Caco-2 (cell line): Measurements from ENCODE around the gene C4orf46. TPM values are rescaled to one million over a fixed set of nuclear protein-coding genes. Genes with fewer than 3 reads are reported as not detected.

Source experiments
- BruUV-seq: library from RNA; stranded (reverse); fragments of 400-500 nt; replicated peaks from 2 replicates; lab custom pipeline; 2021; lab: Mats Ljungman, UMichigan
- CTCF ChIA-PET: fragments of 300-600 bp; sonication (Branson Sonifier 250); formaldehyde crosslinking; loops from one replicate; lab custom pipeline; 2022; ENCODE audit warnings: antibody characterized with exemption; lab: Charles Lee
- POLR2A ChIA-PET: fragments of 300-600 bp; sonication (Branson Sonifier 250); formaldehyde crosslinking; loops from one replicate; lab custom pipeline; 2022; ENCODE audit warnings: antibody characterized with exemption; lab: Charles Lee
- DNase-seq, 2 experiments: peaks; one replicate each; pipeline versions ENCODE4 v3.0.0 to v3.0.0-alpha.2; 2020 to 2022
- H3K27me3 ChIP-seq: replicated peaks from 2 replicates; pipeline ENCODE4 v1.6.0; 2011; ENCODE audit warnings: low read length; ENCODE audit not compliant: control insufficient read depth, insufficient read depth
- H3K36me3 ChIP-seq: 2 replicates; pipeline ENCODE4 v1.5.1; 2011; ENCODE audit warnings: low read length; ENCODE audit not compliant: control insufficient read depth, insufficient read depth
- H3K4me1 ChIP-seq: fragments of 250-450 bp; sonication (Bioruptor Pico); 2 replicates; pipeline ENCODE4 v1.5.1; 2020; ENCODE audit warnings: mild to moderate bottlenecking
- H3K4me3 ChIP-seq: 2 replicates; pipeline ENCODE4 v1.5.1; 2011; ENCODE audit warnings: low read depth, mild to moderate bottlenecking, control low read depth, low read length
- H3K9me3 ChIP-seq: fragments of 250-450 bp; sonication (Bioruptor Pico); 2 replicates; pipeline ENCODE4 v1.5.1; 2020; ENCODE audit warnings: mild to moderate bottlenecking, moderate library complexity
- H3K27ac Mint-ChIP-seq: one replicate; pipeline ENCODE4 v1.8.0; 2022; ENCODE audit warnings: mixed read lengths; ENCODE audit not compliant: unreplicated experiment
- H3K27me3 Mint-ChIP-seq: one replicate; pipeline ENCODE4 v1.8.0; 2022; ENCODE audit warnings: mixed read lengths; ENCODE audit not compliant: insufficient read depth, unreplicated experiment
- H3K36me3 Mint-ChIP-seq: one replicate; pipeline ENCODE4 v1.8.0; 2022; ENCODE audit warnings: mild to moderate bottlenecking, mixed read lengths; ENCODE audit not compliant: insufficient read depth, unreplicated experiment
- H3K4me1 Mint-ChIP-seq: one replicate; pipeline ENCODE4 v1.8.0; 2022; ENCODE audit warnings: low read depth, mixed read lengths; ENCODE audit not compliant: unreplicated experiment
- H3K4me3 Mint-ChIP-seq: one replicate; pipeline ENCODE4 v1.8.0; 2022; ENCODE audit warnings: mild to moderate bottlenecking, moderate library complexity, mixed read lengths; ENCODE audit not compliant: unreplicated experiment
- H3K9me3 Mint-ChIP-seq: one replicate; pipeline ENCODE4 v1.8.0; 2022; ENCODE audit warnings: mixed read lengths; ENCODE audit not compliant: unreplicated experiment
- intact Hi-C: fragments of 100-400 bp; cut with micrococcal nuclease; formaldehyde crosslinking; loops from one replicate; pipeline ENCODE4 v1.10.0; 2022; ENCODE audit not compliant: unreplicated experiment
- total RNA-seq: library from RNA; stranded (reverse); gene quantifications from 2 replicates; pipeline ENCODE4 v1.2.3, GENCODE V29; 2022
- TF ChIP-seq, protein P1 (sequence below), 2 experiments: fragments of 200-600 bp in 1 of 2; IDR thresholded peaks; 1 replicate in 1 of 2; 2 replicates in 1 of 2; pipeline versions ENCODE4 v1.5.1 to v1.8.0; 2011 to 2022; ENCODE audit warnings: antibody characterized with exemption in 1 of 2, control low read depth in 1 of 2, inconsistent platforms in 1 of 2, low read depth in 1 of 2, low read length in 1 of 2, mild to moderate bottlenecking in 1 of 2, moderate library complexity in 1 of 2; ENCODE audit not compliant: insufficient read depth in 1 of 2, severe bottlenecking in 1 of 2, unreplicated experiment in 1 of 2

The C4orf46 gene
- total RNA-seq, 1 experiment from 2014 or later = 17.4 TPM

DNA sequence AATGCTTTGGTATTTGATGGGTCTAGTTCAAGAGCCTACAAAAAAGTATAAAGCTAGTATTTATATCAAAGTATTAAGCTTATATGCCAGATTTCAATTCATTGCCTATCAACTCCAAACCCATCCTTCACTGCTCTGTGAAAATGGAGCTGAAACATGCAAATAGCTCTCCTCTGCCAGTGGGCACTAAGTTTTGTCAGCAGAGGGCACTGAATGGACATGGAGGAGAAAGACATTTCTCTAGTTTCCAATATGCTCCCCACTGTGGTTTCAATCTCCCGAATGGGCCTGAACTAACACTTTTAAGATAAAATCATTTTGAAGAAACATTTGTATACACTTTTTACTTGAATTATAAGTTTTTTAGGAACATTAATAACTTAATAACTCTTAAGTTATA, 39.1 kb upstream of the C4orf46 start:
- Mint-ChIP-seq H3K9me3 (no peaks in the 10 kb centered on the region), H3K4me1 (no peaks in the 10 kb centered on the region), H3K27me3 (no peaks in the 10 kb centered on the region), H3K36me3 (peaks cover 86% of the 10 kb centered on the region), H3K4me3 (no peak overlapping the region), H3K27ac (no peak overlapping the region)
- no peak overlapping the region for H3K4me3 ChIP-seq
- H3K27me3 ChIP-seq = no peaks in the 10 kb centered on the region
- intact Hi-C loops = no loop called here
- ChIA-PET CTCF (interaction anchor here (0.6 kb wide), 3 partner anchors 131 to 527 kb away, joined by 3 to 4 read pairs (median 3); no protein-coding TSS in a partner anchor), POLR2A (no interaction called here)
- no peaks in the 10 kb centered on the region; the same call in none of the 2 replicates for H3K36me3 ChIP-seq
- H3K9me3 ChIP-seq = no peaks in the 10 kb centered on the region
- TF ChIP-seq, protein P1, sequence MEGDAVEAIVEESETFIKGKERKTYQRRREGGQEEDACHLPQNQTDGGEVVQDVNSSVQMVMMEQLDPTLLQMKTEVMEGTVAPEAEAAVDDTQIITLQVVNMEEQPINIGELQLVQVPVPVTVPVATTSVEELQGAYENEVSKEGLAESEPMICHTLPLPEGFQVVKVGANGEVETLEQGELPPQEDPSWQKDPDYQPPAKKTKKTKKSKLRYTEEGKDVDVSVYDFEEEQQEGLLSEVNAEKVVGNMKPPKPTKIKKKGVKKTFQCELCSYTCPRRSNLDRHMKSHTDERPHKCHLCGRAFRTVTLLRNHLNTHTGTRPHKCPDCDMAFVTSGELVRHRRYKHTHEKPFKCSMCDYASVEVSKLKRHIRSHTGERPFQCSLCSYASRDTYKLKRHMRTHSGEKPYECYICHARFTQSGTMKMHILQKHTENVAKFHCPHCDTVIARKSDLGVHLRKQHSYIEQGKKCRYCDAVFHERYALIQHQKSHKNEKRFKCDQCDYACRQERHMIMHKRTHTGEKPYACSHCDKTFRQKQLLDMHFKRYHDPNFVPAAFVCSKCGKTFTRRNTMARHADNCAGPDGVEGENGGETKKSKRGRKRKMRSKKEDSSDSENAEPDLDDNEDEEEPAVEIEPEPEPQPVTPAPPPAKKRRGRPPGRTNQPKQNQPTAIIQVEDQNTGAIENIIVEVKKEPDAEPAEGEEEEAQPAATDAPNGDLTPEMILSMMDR (IDR thresholded peaks at IDR 0.05; ENCODE audit: insufficient read depth in 1 of 2, low read depth in 1 of 2, low read length in 1 of 2, severe bottlenecking in 1 of 2, unreplicated experiment in 1 of 2) = no peak
- DNase-seq = no peak
- H3K4me1 ChIP-seq = no peaks in the 10 kb centered on the region
- BruUV-seq = no TSS peak

DNA sequence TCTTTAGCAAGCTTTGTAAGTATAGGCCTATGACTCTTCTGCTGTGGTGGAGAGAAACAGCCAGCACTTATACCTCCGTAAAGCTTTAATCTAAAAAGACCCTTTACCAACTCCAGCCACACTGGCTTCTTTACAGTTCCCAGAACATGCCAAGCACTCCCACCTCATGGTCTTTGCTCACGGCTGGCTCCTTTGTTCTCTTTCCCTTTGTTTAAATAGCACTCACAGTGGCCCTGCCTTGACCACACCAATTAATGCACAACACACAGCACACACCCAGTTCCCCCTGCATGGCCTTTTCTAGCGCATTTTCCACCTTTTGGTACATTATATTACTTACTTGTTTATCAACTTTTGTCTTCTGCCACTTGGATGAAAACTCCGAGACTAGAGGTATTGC, 32.6 kb upstream of the C4orf46 start:
- H3K4me1 Mint-ChIP-seq = no peaks in the 10 kb centered on the region
- no peaks in the 10 kb centered on the region for H3K9me3 Mint-ChIP-seq
- intact Hi-C loops = no loop called here
- no TSS peak for BruUV-seq
- CTCF ChIA-PET = interaction anchor here (0.5 kb wide), 1 partner anchor 412 kb away, joined by 5 read pairs; no protein-coding TSS in a partner anchor
- TF ChIP-seq, protein P1 (IDR thresholded peaks at IDR 0.05; ENCODE audit: insufficient read depth in 1 of 2, low read depth in 1 of 2, low read length in 1 of 2, severe bottlenecking in 1 of 2, unreplicated experiment in 1 of 2) = no peak
- no peak for DNase-seq
- H3K27me3 ChIP-seq = no peaks in the 10 kb centered on the region
- POLR2A ChIA-PET = no interaction called here
- H3K27me3 Mint-ChIP-seq = no peaks in the 10 kb centered on the region
- no peaks in the 10 kb centered on the region for H3K9me3 ChIP-seq
- peaks cover 27% of the 10 kb centered on the region for H3K36me3 Mint-ChIP-seq
- no peak overlapping the region for H3K4me3 Mint-ChIP-seq
- H3K36me3 ChIP-seq = no peaks in the 10 kb centered on the region
- H3K4me1 ChIP-seq = no peaks in the 10 kb centered on the region
- H3K27ac Mint-ChIP-seq = no peak overlapping the region
- no peak overlapping the region for H3K4me3 ChIP-seq

DNA sequence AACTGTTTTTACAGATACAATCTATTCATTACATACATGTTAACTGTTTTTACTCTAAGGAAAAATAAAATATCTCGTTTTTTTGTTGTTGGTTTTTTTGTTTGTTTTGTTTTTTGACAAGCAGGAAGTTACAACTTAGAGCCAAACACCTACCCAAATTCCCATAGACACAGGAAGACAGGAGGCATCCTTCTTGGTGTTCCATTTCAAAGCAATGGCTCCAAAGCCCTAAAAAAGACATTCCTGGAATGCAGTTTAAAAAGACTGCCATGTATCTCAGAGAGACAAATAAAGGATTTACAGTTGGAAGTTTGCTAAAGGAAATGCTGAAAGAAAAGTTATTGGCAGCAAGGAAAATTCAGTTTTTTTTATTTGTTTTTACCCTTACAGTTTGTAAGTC, 17.1 kb upstream of the C4orf46 start:
- BruUV-seq = no TSS peak
- TF ChIP-seq, protein P1 (IDR thresholded peaks at IDR 0.05; ENCODE audit: insufficient read depth in 1 of 2, low read depth in 1 of 2, low read length in 1 of 2, severe bottlenecking in 1 of 2, unreplicated experiment in 1 of 2) = no peak
- no peak overlapping the region for H3K4me3 ChIP-seq
- H3K27me3 Mint-ChIP-seq = no peaks in the 10 kb centered on the region
- no peaks in the 10 kb centered on the region for H3K9me3 Mint-ChIP-seq
- no peaks in the 10 kb centered on the region for H3K9me3 ChIP-seq
- ChIA-PET CTCF (no interaction called here), POLR2A (no interaction called here)
- no peaks in the 10 kb centered on the region for H3K27me3 ChIP-seq
- H3K4me1 ChIP-seq = no peaks in the 10 kb centered on the region
- H3K36me3 ChIP-seq = no peaks in the 10 kb centered on the region
- intact Hi-C loops = no loop called here
- H3K4me3 Mint-ChIP-seq = no peak overlapping the region
- no peak for DNase-seq
- H3K4me1 Mint-ChIP-seq = no peaks in the 10 kb centered on the region
- no peak overlapping the region for H3K27ac Mint-ChIP-seq
- H3K36me3 Mint-ChIP-seq = no peaks in the 10 kb centered on the region
